Measurements from ENCODE around the gene CPZ. TPM values are rescaled to one million over a fixed set of nuclear protein-coding genes. Genes with fewer than 3 reads are reported as not detected.

CPZ gene
- total RNA-seq (86.5 TPM), polyA plus RNA-seq (54.1 TPM)

GRCh38 chr4:8592366-8593263 lies at the start of gene CPZ:
TSS of gene CPZ (plus strand) at chr4:8592765. CDS start at chr4:8592834, 69 bp downstream.
- DNase-seq (ENCODE audit: extremely low spot score), result no peak
- WGBS, result 6% methylated on average over 58 of the region's 58 CpGs
- Histone ChIP-seq H3K36me3 (ENCODE audit: insufficient read depth) (no peaks in the 10 kb centered on the region), H3K4me3 (ENCODE audit: low read depth, low read length) (peak within 1 kb of the TSS; percentile 13), H3K27ac (ENCODE audit: low read depth) (no peak within 1 kb of the TSS), H3K4me1 (ENCODE audit: insufficient read depth) (no peaks in the 10 kb centered on the region)

GRCh38 chr4:8542776-8543525 lies 49.6 kb upstream of the CPZ start:
- WGBS, result 91% methylated on average over 16 of the region's 16 CpGs
- H3K4me1 ChIP-seq (ENCODE audit: insufficient read depth), result no peaks in the 10 kb centered on the region

GRCh38 chr4:8543623-8544022 lies 48.9 kb upstream of the CPZ start:
- H3K27ac ChIP-seq (ENCODE audit: low read depth), result no peak overlapping the region
- H3K4me1 ChIP-seq (ENCODE audit: insufficient read depth), result no peaks in the 10 kb centered on the region
- DNase-seq (ENCODE audit: extremely low spot score), result no peak
- H3K4me3 ChIP-seq (ENCODE audit: low read depth, low read length), result no peak overlapping the region
- 92% methylated on average over 10 of the region's 10 CpGs for whole genome bisulfite sequencing
- no peaks in the 10 kb centered on the region for H3K36me3 ChIP-seq (ENCODE audit: insufficient read depth)

More at GRCh38 chr4:8542776-8543525, 49.6 kb upstream of the CPZ start:
- H3K27ac ChIP-seq (ENCODE audit: low read depth), result no peak overlapping the region
- no peak for DNase-seq (ENCODE audit: extremely low spot score)
- H3K4me3 ChIP-seq (ENCODE audit: low read depth, low read length), result no peak overlapping the region
- no peaks in the 10 kb centered on the region for H3K36me3 ChIP-seq (ENCODE audit: insufficient read depth)

GRCh38 chr4:8544282-8544681 lies 48.3 kb upstream of the CPZ start:
- no peak overlapping the region for H3K27ac ChIP-seq (ENCODE audit: low read depth)
- no peaks in the 10 kb centered on the region for H3K36me3 ChIP-seq (ENCODE audit: insufficient read depth)
- H3K4me3 ChIP-seq (ENCODE audit: low read depth, low read length), result no peak overlapping the region
- no peaks in the 10 kb centered on the region for H3K4me1 ChIP-seq (ENCODE audit: insufficient read depth)
- 93% methylated on average over 3 of the region's 3 CpGs for WGBS
- no peak for DNase-seq (ENCODE audit: extremely low spot score)

- no peaks in the 10 kb centered on the region for H3K4me1 ChIP-seq (ENCODE audit: insufficient read depth)
- no peak overlapping the region for H3K4me3 ChIP-seq (ENCODE audit: low read depth, low read length)
- no peak for DNase-seq (ENCODE audit: extremely low spot score)
- no peak overlapping the region for H3K27ac ChIP-seq (ENCODE audit: low read depth)
- WGBS, result 76% methylated on average over 32 of the region's 32 CpGs
- H3K36me3 ChIP-seq (ENCODE audit: insufficient read depth), result no peaks in the 10 kb centered on the region
Measured at GRCh38 chr4:8544741-8545438, 47.7 kb upstream of the CPZ start.

- no peak overlapping the region for H3K4me3 ChIP-seq (ENCODE audit: low read depth, low read length)
- H3K27ac ChIP-seq (ENCODE audit: low read depth), result no peak overlapping the region
- H3K36me3 ChIP-seq (ENCODE audit: insufficient read depth), result no peaks in the 10 kb centered on the region
- H3K4me1 ChIP-seq (ENCODE audit: insufficient read depth), result no peaks in the 10 kb centered on the region
- WGBS, result 69% methylated on average over 9 of the region's 9 CpGs
- DNase-seq (ENCODE audit: extremely low spot score), result no peak
Measured at GRCh38 chr4:8545439-8545765, 47.2 kb upstream of the CPZ start.

- no peak for DNase-seq (ENCODE audit: extremely low spot score)
- Histone ChIP-seq H3K36me3 (ENCODE audit: insufficient read depth) (no peaks in the 10 kb centered on the region), H3K27ac (ENCODE audit: low read depth) (no peak overlapping the region), H3K4me1 (ENCODE audit: insufficient read depth) (no peaks in the 10 kb centered on the region), H3K4me3 (ENCODE audit: low read depth, low read length) (no peak overlapping the region)
- 71% methylated on average over 8 of the region's 8 CpGs for WGBS
Measured at GRCh38 chr4:8546766-8547107, 45.8 kb upstream of the CPZ start.

GRCh38 chr4:8547108-8547911 lies 45.3 kb upstream of the CPZ start:
- Histone ChIP-seq H3K4me1 (ENCODE audit: insufficient read depth) (no peaks in the 10 kb centered on the region), H3K27ac (ENCODE audit: low read depth) (no peak overlapping the region), H3K36me3 (ENCODE audit: insufficient read depth) (no peaks in the 10 kb centered on the region), H3K4me3 (ENCODE audit: low read depth, low read length) (no peak overlapping the region)
- WGBS, result 65% methylated on average over 16 of the region's 16 CpGs
- no peak for DNase-seq (ENCODE audit: extremely low spot score)

- no peak overlapping the region for H3K4me3 ChIP-seq (ENCODE audit: low read depth, low read length)
- DNase-seq (ENCODE audit: extremely low spot score), result no peak
- 90% methylated on average over 16 of the region's 16 CpGs for WGBS
- H3K4me1 ChIP-seq (ENCODE audit: insufficient read depth), result no peaks in the 10 kb centered on the region
- no peak overlapping the region for H3K27ac ChIP-seq (ENCODE audit: low read depth)
- no peaks in the 10 kb centered on the region for H3K36me3 ChIP-seq (ENCODE audit: insufficient read depth)
Measured at GRCh38 chr4:8547912-8548730, 44.4 kb upstream of the CPZ start.

GRCh38 chr4:8548731-8549351 lies 43.7 kb upstream of the CPZ start:
- 81% methylated on average over 14 of the region's 14 CpGs for WGBS
- no peak for DNase-seq (ENCODE audit: extremely low spot score)
- no peak overlapping the region for H3K4me3 ChIP-seq (ENCODE audit: low read depth, low read length)
- H3K4me1 ChIP-seq (ENCODE audit: insufficient read depth), result no peaks in the 10 kb centered on the region
- no peaks in the 10 kb centered on the region for H3K36me3 ChIP-seq (ENCODE audit: insufficient read depth)
- no peak overlapping the region for H3K27ac ChIP-seq (ENCODE audit: low read depth)

GRCh38 chr4:8549352-8549931 lies 43.1 kb upstream of the CPZ start:
- 86% methylated on average over 11 of the region's 11 CpGs for WGBS
- Histone ChIP-seq H3K4me3 (ENCODE audit: low read depth, low read length) (no peak overlapping the region), H3K36me3 (ENCODE audit: insufficient read depth) (no peaks in the 10 kb centered on the region), H3K4me1 (ENCODE audit: insufficient read depth) (no peaks in the 10 kb centered on the region), H3K27ac (ENCODE audit: low read depth) (no peak overlapping the region)
- no peak for DNase-seq (ENCODE audit: extremely low spot score)

GRCh38 chr4:8550691-8551090 lies 41.9 kb upstream of the CPZ start:
- Histone ChIP-seq H3K4me1 (ENCODE audit: insufficient read depth) (no peaks in the 10 kb centered on the region), H3K4me3 (ENCODE audit: low read depth, low read length) (no peak overlapping the region), H3K27ac (ENCODE audit: low read depth) (no peak overlapping the region), H3K36me3 (ENCODE audit: insufficient read depth) (no peaks in the 10 kb centered on the region)
- WGBS, result 68% methylated on average over 9 of the region's 9 CpGs
- no peak for DNase-seq (ENCODE audit: extremely low spot score)
